ENCODE data around the gene EXOC3L2.

Gene EXOC3L2

GRCh38 chr19:45218911-45219743, 26.1 kb downstream of the EXOC3L2 start:
- DNase-seq, result no peak

DNA sequence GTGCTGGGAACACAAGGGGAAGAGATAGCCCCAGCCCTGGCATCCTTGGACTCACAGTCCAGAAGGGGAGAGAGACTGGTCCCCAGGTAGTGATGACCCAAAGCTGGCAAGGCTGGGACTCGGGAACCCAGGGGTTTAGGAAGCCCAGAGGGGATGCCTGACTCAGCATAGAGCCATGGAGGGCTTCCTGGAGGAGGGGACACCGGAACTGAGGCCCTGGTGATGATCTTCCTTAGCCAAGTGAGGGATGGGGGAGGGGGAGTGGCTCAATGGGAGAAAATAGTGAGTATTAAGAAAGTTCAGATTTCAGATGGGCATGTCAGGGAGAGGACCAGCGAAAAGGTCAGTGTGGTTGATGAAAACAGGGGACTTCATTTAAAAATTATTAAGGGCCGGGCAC, 26.8 kb downstream of the EXOC3L2 start:
- no peak for DNase-seq

GRCh38 chr19:45217957-45218334, 27.3 kb downstream of the EXOC3L2 start:
- no peak for DNase-seq

DNA sequence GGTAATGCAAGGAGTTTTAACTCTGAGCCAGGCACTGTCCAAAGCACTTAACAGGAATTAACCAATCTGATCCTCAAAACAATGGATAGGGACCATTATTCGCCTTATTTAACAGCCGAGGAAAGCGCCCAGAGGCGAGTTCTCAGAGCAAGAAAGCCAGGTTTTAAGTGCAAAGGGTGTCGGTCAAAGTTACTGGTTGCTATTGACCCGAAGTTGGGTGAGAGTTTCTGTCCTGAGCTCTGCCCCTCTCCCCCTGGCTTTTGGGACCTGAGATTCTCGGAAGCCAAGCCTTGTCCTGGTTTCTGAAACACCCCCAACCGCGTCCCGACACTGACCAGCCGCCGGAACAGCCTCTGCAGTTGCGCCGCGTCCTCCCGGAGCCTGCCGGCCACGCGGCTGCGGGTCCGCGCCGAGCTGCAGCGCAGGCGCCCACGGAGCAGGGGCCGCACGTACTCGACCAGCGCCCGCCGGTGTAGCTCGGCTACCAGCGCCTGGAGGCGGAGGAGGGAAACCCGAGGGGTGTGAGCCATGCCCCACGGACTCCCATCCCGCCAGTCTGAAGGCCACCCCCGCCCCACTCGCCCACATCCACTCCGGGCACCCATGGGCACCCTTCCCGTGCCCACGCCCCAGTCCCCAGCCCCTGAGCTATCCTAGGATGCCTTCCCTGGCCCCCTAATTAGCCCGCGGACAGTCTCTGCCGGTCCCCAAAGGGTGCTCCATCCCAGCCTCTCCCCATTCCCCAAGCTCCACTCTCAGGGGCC, 27.8 kb downstream of the EXOC3L2 start:
- no peak for DNase-seq

- no peak for DNase-seq
These were observed 28.5 kb downstream of the EXOC3L2 start for GRCh38 chr19:45216667-45217066.

GRCh38 chr19:45215391-45216191, 29.6 kb downstream of the EXOC3L2 start:
- no peak for DNase-seq

DNA sequence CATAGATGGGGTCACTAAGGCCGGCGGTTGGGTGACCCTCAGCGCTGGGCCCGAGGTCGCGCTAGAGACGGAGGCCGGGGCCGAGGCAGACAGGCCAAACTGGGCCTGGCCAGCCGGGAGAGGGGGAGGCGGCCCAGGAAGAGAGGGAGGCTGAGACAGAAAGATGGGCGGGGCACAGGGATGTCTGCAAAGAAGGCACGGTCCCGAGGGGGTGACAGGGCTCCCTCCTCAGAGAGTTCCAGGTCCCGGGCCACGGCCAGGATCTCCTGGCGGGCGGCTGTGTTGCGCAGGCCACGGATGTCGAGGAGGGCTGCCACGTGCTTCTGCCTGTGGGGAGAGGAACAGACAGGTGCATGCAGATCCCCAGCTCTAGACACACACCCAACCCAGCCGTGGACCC, 32.2 kb downstream of the EXOC3L2 start:
- no peak for DNase-seq

DNA sequence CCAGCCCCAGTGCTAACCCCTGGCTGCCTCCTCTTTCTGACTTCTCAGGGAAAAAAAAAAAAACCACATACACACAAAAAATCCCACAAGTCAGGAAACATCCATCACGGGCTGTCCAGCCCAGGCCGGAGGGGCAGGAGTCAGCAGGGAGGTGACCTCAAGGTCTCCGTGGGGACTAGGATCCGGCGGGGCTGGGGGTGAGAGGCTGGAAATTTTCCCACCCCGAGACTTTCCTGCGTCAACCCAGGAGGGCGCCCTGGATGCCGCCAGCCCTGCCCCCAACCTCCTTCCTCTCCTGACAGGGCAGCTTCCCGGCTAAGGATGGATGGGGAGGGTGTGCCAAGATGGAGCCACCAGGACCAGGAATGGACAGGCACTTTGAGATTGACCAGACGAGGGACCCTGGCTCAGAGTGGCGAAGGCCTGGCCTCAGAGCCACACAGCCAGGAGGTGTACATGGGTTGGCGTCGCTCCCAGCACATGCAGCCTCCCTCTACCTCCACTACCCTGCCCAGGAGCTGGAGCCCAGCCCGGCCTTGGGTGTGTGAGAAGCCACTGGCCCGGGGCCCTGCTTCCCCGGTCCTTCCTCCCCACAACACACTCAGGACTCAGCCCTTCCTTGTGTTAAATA, 33.3 kb downstream of the EXOC3L2 start:
- peak; percentile 65 for DNase-seq

GRCh38 chr19:45206328-45206727, 38.9 kb downstream of the EXOC3L2 start:
- no peak for DNase-seq

GRCh38 chr19:45205810-45206209, 39.4 kb downstream of the EXOC3L2 start:
- DNase-seq, result no peak

DNA sequence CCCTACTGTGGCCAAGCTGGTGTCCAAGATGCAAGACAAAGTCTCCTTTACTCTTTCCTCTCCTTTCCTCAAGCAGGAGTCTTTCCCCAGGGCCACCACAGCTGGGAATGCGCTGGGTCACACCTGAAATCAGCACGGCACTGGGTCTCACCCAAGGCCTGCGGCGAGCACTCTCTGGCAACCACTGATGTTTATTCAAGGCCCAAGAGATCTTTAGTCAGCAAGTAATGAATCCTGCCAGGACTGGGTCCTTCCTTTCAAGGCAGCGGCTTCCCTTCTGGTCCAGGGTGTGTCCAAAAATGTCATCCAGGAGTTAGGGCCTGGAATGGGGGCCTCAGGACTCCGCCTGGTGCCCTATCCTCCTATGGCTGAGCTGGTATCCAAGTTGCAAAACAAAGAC, 42.6 kb downstream of the EXOC3L2 start:
- no peak for DNase-seq

GRCh38 chr19:45200568-45200967, 44.6 kb downstream of the EXOC3L2 start:
- peak; percentile 63 for DNase-seq

DNA sequence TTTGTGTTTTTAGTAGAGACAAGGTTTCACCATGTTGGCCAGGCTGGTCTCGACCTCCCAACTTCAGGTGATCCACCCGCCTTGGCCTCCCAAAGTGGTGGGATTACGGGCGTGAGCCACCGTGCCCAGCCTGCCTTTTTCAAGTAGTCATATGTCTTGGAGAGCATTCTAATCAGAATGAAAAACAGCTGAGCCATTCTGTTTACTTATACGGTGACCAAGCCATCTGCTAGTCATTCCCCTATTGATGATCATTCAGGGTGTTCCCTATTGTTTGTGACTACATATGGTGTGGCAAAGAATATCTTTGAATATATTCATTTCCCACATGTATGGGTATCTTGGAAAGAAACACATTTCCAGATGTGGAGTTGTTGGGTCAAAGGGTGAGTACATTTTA, 49.4 kb downstream of the EXOC3L2 start:
- no peak for DNase-seq

DNA sequence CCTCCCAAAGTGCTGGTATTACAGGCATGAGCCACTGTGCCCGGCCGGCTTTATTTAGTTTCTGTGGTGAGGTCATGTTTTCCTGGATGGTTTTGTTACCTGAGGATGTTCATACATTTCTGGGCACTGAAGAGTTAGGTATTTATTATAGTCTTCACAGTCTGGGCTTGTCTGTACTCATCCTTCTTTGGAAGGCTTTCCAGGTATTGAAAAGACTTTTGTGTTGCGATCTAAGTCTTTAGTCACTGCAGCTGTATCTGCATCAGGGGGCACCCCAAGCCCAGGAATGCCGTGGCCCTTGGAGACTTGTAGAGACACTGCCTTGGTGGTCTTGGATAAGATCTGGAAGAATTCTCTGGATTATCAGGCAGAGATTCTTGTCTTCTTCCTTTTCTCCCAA, 53.8 kb downstream of the EXOC3L2 start:
- DNase-seq, result no peak

DNA sequence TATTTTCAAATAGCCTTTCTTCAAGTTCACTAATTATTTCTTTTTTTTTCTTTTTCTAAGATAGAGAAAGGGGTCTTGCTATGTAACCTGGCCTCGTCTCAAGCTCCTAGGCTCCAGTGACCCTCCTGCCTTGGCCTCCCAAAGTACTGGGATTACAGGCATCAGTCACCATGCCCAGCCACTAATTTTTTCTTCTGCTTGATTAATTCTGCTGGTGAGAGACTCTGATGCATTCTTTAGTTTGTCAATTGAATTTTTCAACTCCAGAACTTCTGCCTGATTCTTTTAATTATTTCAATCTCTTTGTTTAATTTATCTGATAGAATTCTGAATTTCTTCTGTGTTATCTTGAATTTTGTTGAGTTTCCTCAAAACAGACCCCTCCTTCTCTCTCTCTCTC, 55.2 kb downstream of the EXOC3L2 start:
- no peak for DNase-seq

GRCh38 chr19:45187421-45188100, 57.6 kb downstream of the EXOC3L2 start:
- DNase-seq, result no peak

DNA sequence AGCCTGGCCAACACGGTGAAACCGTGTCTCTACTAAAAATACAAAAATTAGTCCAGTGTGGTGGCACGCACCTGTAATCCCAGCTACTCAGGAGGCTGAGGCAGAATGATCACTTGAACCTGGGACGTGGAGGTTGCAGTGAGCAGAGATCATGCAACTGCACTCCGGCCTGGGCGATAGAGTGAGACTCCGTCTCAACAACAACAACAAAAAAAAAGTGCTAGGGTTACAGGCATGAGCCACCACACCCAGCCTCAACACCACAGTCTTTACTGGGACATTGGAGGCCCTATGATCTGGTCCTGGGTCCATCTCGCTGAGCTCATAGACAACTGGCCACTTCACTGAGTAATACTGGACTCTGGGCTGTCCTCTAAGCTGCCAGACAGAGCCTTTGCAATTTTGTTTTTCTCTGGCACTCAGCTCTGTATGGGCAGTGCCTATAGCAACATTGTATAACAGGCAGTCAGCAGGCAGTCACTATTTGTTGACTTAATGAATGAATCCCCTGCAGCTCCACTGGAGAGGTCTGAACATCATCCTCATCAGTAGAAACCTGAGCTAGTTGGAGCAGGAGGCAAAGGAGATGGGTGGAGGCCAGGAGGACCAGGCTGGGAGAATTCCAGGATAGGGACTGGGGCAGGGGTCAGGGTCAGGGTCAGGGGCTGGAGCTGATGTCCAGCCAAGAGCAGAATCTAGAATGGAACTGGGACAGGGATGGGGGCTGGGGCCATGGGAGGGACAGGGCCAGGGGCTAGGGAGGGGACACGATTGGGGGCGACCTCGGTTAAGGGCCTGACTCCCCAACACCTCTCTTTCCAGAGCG, 58.5 kb downstream of the EXOC3L2 start:
- no peak for DNase-seq

DNA sequence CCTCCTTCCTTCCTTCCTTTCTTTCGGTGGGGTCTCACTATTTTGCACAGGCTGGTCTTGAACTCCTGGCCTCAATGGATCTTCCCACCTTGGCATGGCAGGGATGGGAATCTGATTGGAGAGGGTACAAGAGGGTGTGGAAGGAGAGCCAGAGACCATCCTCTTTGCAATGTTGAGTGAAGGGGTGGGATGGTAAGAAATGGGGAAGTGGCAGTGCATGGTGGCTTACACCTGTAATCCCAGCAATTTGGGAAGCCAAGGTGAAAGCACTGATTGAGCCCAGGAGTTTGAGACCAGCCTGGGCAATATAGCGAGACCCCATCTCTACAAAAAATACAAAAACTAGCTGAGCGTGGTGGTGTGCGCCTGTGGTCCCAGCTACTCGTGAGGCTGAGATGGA, 61.1 kb downstream of the EXOC3L2 start:
- DNase-seq, result no peak

DNA sequence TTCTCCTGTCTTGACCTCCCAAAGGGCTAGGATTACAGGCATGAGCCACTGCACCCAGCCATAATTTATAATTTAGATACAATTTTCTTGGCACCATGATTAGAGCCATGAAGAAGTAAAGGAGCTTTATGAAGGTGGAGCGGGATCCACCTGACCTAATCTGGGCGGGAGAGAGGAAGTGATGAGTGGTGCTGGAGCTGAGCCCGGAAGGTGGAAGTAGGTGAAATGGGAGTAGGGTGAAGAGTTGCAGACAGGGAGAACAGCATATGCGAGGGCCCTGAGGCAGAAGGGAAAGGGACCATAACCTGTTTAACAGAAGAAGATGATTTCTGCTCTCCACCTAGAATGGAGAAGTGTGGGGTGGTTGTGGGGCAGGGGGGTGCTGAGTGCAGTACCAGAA, 62.4 kb downstream of the EXOC3L2 start:
- DNase-seq, result no peak

DNA sequence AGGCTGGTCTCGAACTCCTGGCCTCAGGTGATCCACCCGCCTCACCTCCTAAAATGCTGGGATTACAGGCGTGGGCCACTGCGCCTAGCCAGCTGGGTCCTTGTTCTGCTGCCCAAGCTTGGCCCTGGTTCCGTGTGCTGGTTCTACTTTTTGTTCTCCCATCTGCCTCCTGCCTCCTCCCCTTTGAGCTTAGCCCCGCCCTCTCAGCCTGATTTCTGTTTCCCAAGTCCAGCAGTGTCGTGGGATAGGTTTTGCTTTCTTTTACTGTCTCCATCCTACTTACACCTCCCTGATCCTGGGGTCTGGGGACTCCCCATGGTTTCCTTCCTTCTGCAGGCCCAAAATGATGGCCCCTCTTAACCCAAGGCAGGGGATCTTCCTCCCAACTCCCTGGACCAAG, 64.3 kb downstream of the EXOC3L2 start:
- peak; percentile 13 for DNase-seq

- DNase-seq, result no peak
These were observed 65.3 kb downstream of the EXOC3L2 start for GRCh38 chr19:45179892-45180370.
